CD14-positive monocyte (primary cell): ENCODE results near the gene MX2. TPM values are rescaled to one million over a fixed set of nuclear protein-coding genes. Genes with fewer than 3 reads are reported as not detected.

Experiments
- DNase-seq, 3 donors: peaks; one replicate each; pipeline ENCODE4 v3.0.0-alpha.2; 2011 to 2022
- H2AFZ ChIP-seq: 2 replicates; pipeline ENCODE4 v1.6.0; 2012; ENCODE audit warnings: mild to moderate bottlenecking, low read depth, low read length, inconsistent platforms; ENCODE audit not compliant: insufficient read depth, poor library complexity, severe bottlenecking
- H3K27ac ChIP-seq, 2 donors: 1 replicate in 1 of 2; 2 replicates in 1 of 2; pipeline ENCODE4 v1.5.1; 2012 to 2013; ENCODE audit warnings: low read length in 2 of 2, control low read depth in 1 of 2, inconsistent platforms in 1 of 2, low read depth in 1 of 2, mild to moderate bottlenecking in 1 of 2
- H3K27me3 ChIP-seq, 2 donors: one replicate each; pipeline versions ENCODE4 v1.6.0 to v1.6.1; 2011 to 2013; ENCODE audit warnings: low read length in 2 of 2; ENCODE audit not compliant: control insufficient read depth in 2 of 2, insufficient read depth in 2 of 2
- H3K36me3 ChIP-seq, 2 donors: replicated peaks in 1 of 2; 1 replicate in 1 of 2; 2 replicates in 1 of 2; pipeline versions ENCODE4 v1.5.1 to v1.6.1; 2012 to 2013; ENCODE audit warnings: low read length in 2 of 2, control low read depth in 1 of 2, inconsistent platforms in 1 of 2, mild to moderate bottlenecking in 1 of 2; ENCODE audit not compliant: insufficient read depth in 2 of 2, control insufficient read depth in 1 of 2
- H3K4me1 ChIP-seq, 2 donors: 1 replicate in 1 of 2; 2 replicates in 1 of 2; pipeline versions ENCODE4 v1.5.1 to v1.6.1; 2012 to 2013; ENCODE audit warnings: low read length in 2 of 2, control low read depth in 1 of 2, inconsistent platforms in 1 of 2, mild to moderate bottlenecking in 1 of 2, moderate library complexity in 1 of 2; ENCODE audit not compliant: insufficient read depth in 2 of 2, control insufficient read depth in 1 of 2
- H3K4me2 ChIP-seq: replicated peaks from 2 replicates; pipeline ENCODE3; 2012; ENCODE audit warnings: low read length, moderate library complexity, mild to moderate bottlenecking; ENCODE audit not compliant: poor library complexity, severe bottlenecking; ENCODE audit errors: extremely low read depth
- H3K4me3 ChIP-seq, 3 experiments: fragments of 200-600 bp in 1 of 3; sonication (generic) in 1 of 3; replicated peaks in 1 of 3; 1 replicate in 2 of 3; 2 replicates in 1 of 3; pipeline ENCODE4 v1.5.1; 2011 to 2013; ENCODE audit warnings: low read length in 3 of 3, mild to moderate bottlenecking in 3 of 3, control low read depth in 2 of 3, low read depth in 2 of 3, inconsistent platforms in 1 of 3, moderate library complexity in 1 of 3
- H3K79me2 ChIP-seq: 2 replicates; pipeline ENCODE4 v1.6.0; 2012; ENCODE audit warnings: mild to moderate bottlenecking, control low read depth, inconsistent platforms, low read length, moderate library complexity; ENCODE audit not compliant: insufficient read depth
- H3K9ac ChIP-seq: 2 replicates; pipeline ENCODE4 v1.6.0; 2017; ENCODE audit warnings: low read length, mild to moderate bottlenecking; ENCODE audit not compliant: insufficient read depth, poor library complexity, severe bottlenecking
- H3K9me3 ChIP-seq, 2 donors: replicated peaks in 1 of 2; 1 replicate in 1 of 2; 2 replicates in 1 of 2; pipeline versions ENCODE4 v1.5.1 to v1.6.1; 2012 to 2013; ENCODE audit warnings: low read length in 2 of 2, control low read depth in 1 of 2; ENCODE audit not compliant: control insufficient read depth in 1 of 2, insufficient read depth in 1 of 2
- H4K20me1 ChIP-seq: 2 replicates; pipeline ENCODE4 v1.6.0; 2012; ENCODE audit warnings: mild to moderate bottlenecking, low read length, control low read depth, moderate library complexity; ENCODE audit not compliant: insufficient read depth
- H3K27ac Mint-ChIP-seq, 7 donors: one replicate each; pipeline ENCODE4 v1.8.0; 2020; ENCODE audit warnings: mild to moderate bottlenecking in 7 of 7, mixed read lengths in 7 of 7, moderate library complexity in 6 of 7, inconsistent platforms in 2 of 7
- H3K27me3 Mint-ChIP-seq, 3 donors: one replicate each; pipeline ENCODE4 v1.8.0; 2021 to 2022; ENCODE audit warnings: low read depth in 3 of 3, mild to moderate bottlenecking in 3 of 3, mixed read lengths in 3 of 3, moderate library complexity in 3 of 3, inconsistent platforms in 1 of 3
- H3K36me3 Mint-ChIP-seq, 2 donors: one replicate each; pipeline ENCODE4 v1.8.0; 2020; ENCODE audit warnings: mixed read lengths in 2 of 2, inconsistent platforms in 1 of 2, mild to moderate bottlenecking in 1 of 2
- H3K4me1 Mint-ChIP-seq: one replicate; pipeline ENCODE4 v1.8.0; 2020; ENCODE audit warnings: mild to moderate bottlenecking, mixed read lengths
- H3K4me3 Mint-ChIP-seq, 2 donors: one replicate each; pipeline ENCODE4 v1.8.0; 2020; ENCODE audit warnings: mild to moderate bottlenecking in 2 of 2, mixed read lengths in 2 of 2, moderate library complexity in 1 of 2
- H3K9me3 Mint-ChIP-seq, 7 donors: one replicate each; pipeline ENCODE4 v1.8.0; 2020 to 2022; ENCODE audit warnings: mixed read lengths in 7 of 7, mild to moderate bottlenecking in 6 of 7, moderate library complexity in 6 of 7, inconsistent platforms in 2 of 7
- CTCF ChIP-seq: fragments of 200-600 bp; IDR thresholded peaks from one replicate; pipeline ENCODE4 v1.8.0; 2022; ENCODE audit warnings: antibody characterized with exemption, mild to moderate bottlenecking
- WGBS: methylation state at CpG from one replicate; pipeline ENCODE4 v1.1.5; 2013; ENCODE audit warnings: missing lambda C conversion rate; ENCODE audit not compliant: insufficient coverage; 5-methylcytosine and 5-hydroxymethylcytosine counted together
- intact Hi-C, 2 donors: fragments of 100-400 bp; cut with micrococcal nuclease; formaldehyde crosslinking; loops; one replicate each; pipeline versions ENCODE4 v1.15.0 to v1.15.1; 2023
- polyA plus RNA-seq, 3 donors: library from polyadenylated mRNA; depleted of rRNA in 1 of 3; unstranded in 2 of 3; stranded (reverse) in 1 of 3; fragments of 300-500 nt in 2 of 3; fragments of >200 nt in 1 of 3; fragmentation: Illumina TruSeq in 2 of 3; gene quantifications; 1 replicate in 2 of 3; 2 replicates in 1 of 3; pipeline ENCODE4 v1.2.3, GENCODE V29; 2012 to 2021

Gene MX2
- polyA plus RNA-seq, 3 donors: 43.1 to 79.4 (median 50.3) TPM

GRCh38 chr21:41326414-41327080, 35.3 kb upstream of the MX2 start:
- DNase-seq: no peak
- H4K20me1 ChIP-seq: no peaks in the 10 kb centered on the region
- peaks cover 2 to 9% (median 6%) of the 10 kb centered on the region in 3 donors for H3K27me3 Mint-ChIP-seq
- WGBS: 94% methylated on average over 9 of the region's 13 CpGs
- no peak overlapping the region for H3K4me3 Mint-ChIP-seq
- no peak overlapping the region for H3K4me3 ChIP-seq
- no peaks in the 10 kb centered on the region for H3K4me1 Mint-ChIP-seq
- no peaks in the 10 kb centered on the region for H3K27me3 ChIP-seq
- H3K79me2 ChIP-seq: no peaks in the 10 kb centered on the region
- TF ChIP-seq CTCF: no peak
- H3K27ac ChIP-seq: no peak overlapping the region
- intact Hi-C loops: no loop called here
- H3K4me1 ChIP-seq: no peaks in the 10 kb centered on the region
- no peak overlapping the region for H3K27ac Mint-ChIP-seq
- H3K4me2 ChIP-seq: no peak overlapping the region
- H3K36me3 Mint-ChIP-seq: no peaks in the 10 kb centered on the region
- H2AFZ ChIP-seq: no peak overlapping the region
- H3K9me3 ChIP-seq: no peaks in the 10 kb centered on the region
- no peak overlapping the region for H3K9ac ChIP-seq
- H3K9me3 Mint-ChIP-seq: no peaks in the 10 kb centered on the region
- no peaks in the 10 kb centered on the region for H3K36me3 ChIP-seq

- Histone ChIP-seq H3K9ac (no peak overlapping the region), H3K4me1 (no peaks in the 10 kb centered on the region), H3K27ac (no peak overlapping the region), H4K20me1 (no peaks in the 10 kb centered on the region), H3K4me2 (no peak overlapping the region), H2AFZ (no peak overlapping the region), H3K36me3 (no peaks in the 10 kb centered on the region), H3K9me3 (no peaks in the 10 kb centered on the region), H3K79me2 (no peaks in the 10 kb centered on the region), H3K4me3 (no peak overlapping the region), H3K27me3 (no peaks in the 10 kb centered on the region)
- Mint-ChIP-seq H3K27ac (no peak overlapping the region), H3K36me3 (no peaks in the 10 kb centered on the region), H3K27me3 (peaks cover 2 to 10% (median 9%) of the 10 kb centered on the region in 3 donors), H3K4me3 (no peak overlapping the region), H3K9me3 (peaks cover 0 to 3% (median 0%) of the 10 kb centered on the region in 7 donors), H3K4me1 (no peaks in the 10 kb centered on the region)
- DNase-seq: no peak
- WGBS: 87% methylated on average over 5 of the region's 8 CpGs
- TF ChIP-seq CTCF: no peak
- intact Hi-C loops: no loop called here
Observed at GRCh38 chr21:41327753-41328152, 34.1 kb upstream of the MX2 start.
